Stimulated activated naive CD8-positive, alpha-beta T cell treated with anti-CD3 and anti-CD28 coated beads, Interleukin-15, Interleukin-2, amounts not matched to agents 100 ng/mL and 50 ng/mL, for 24 hours (primary cell): ENCODE data around the gene DPYD.

ENCODE experiments used
- H3K27ac Mint-ChIP-seq: one replicate; pipeline ENCODE4 v1.8.0; 2021; ENCODE audit warnings: mild to moderate bottlenecking, mixed read lengths
- H3K27me3 Mint-ChIP-seq: one replicate; pipeline ENCODE4 v1.8.0; 2021; ENCODE audit warnings: mixed read lengths
- H3K36me3 Mint-ChIP-seq: one replicate; pipeline ENCODE4 v1.8.0; 2021; ENCODE audit warnings: low read depth, mixed read lengths
- H3K4me1 Mint-ChIP-seq: one replicate; pipeline ENCODE4 v1.8.0; 2021; ENCODE audit warnings: low read depth, mixed read lengths
- H3K4me3 Mint-ChIP-seq: one replicate; pipeline ENCODE4 v1.8.0; 2021; ENCODE audit warnings: mild to moderate bottlenecking, mixed read lengths
- H3K9me3 Mint-ChIP-seq: one replicate; pipeline ENCODE4 v1.8.0; 2021; ENCODE audit warnings: mixed read lengths

The DPYD gene

GRCh38 chr1:97145321-97145956 lies 775.4 kb downstream of the DPYD start:
- no peaks in the 10 kb centered on the region for H3K27me3 Mint-ChIP-seq
- no peaks in the 10 kb centered on the region for H3K36me3 Mint-ChIP-seq
- H3K4me1 Mint-ChIP-seq = no peaks in the 10 kb centered on the region
- H3K9me3 Mint-ChIP-seq = no peaks in the 10 kb centered on the region
- H3K4me3 Mint-ChIP-seq = no peak overlapping the region
- peak overlapping the region; percentile 21 for H3K27ac Mint-ChIP-seq

DNA sequence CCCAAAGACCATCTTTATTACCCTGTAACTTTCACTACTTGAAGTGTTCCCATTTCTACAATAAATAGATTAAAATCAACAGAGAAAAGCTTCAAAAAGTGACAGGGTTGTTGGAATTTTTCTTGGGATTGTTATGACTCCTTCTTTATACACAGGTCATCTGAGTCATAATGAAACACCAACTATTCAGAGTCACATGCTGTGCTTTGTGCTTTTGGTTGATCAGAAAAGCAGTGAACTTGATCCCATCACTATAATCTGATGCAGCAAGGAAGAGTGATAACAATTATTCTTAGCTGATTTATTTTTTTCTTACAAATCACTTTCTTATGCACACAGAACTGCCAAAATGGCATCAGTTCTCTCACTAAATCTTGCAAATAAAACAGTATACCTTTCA lies 776.3 kb downstream of the DPYD start:
- no peaks in the 10 kb centered on the region for H3K4me1 Mint-ChIP-seq

DNA sequence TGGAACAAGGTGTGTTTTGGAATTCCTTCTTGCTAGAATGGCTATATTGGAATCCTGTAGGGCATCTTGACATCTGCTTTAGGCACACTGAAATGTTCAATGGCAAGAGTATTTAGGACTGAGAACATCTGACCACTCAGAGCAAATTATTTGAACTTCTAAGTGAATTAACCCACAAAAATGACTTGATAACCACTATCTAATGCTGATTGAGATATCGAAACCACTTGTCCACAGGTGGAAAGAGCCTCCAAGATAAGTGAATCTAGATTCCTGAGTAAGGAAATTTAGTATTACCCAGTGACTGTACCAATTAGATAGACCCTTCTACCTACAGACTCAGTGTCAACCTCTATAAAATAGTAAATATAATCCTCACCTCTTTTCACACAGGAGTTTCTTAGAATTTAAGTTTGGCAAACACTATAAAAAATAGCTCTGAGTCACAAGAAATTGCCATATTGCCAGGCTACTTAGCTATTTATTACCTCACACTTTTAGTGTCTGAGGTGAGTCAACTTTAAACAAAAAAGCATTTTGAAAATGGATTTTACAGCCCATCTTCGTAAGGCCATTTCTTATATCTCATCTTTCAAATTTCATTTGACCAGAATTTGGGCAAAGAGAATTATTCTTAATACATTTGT lies 777.5 kb downstream of the DPYD start:
- Mint-ChIP-seq H3K9me3 (no peaks in the 10 kb centered on the region), H3K4me3 (no peak overlapping the region), H3K27ac (no peak overlapping the region), H3K36me3 (no peaks in the 10 kb centered on the region), H3K4me1 (no peaks in the 10 kb centered on the region), H3K27me3 (no peaks in the 10 kb centered on the region)

More for the DNA sequence above, 776.3 kb downstream of the DPYD start:
- no peaks in the 10 kb centered on the region for H3K9me3 Mint-ChIP-seq
- no peak overlapping the region for H3K4me3 Mint-ChIP-seq
- H3K27me3 Mint-ChIP-seq = no peaks in the 10 kb centered on the region
- no peak overlapping the region for H3K27ac Mint-ChIP-seq
- no peaks in the 10 kb centered on the region for H3K36me3 Mint-ChIP-seq

DNA sequence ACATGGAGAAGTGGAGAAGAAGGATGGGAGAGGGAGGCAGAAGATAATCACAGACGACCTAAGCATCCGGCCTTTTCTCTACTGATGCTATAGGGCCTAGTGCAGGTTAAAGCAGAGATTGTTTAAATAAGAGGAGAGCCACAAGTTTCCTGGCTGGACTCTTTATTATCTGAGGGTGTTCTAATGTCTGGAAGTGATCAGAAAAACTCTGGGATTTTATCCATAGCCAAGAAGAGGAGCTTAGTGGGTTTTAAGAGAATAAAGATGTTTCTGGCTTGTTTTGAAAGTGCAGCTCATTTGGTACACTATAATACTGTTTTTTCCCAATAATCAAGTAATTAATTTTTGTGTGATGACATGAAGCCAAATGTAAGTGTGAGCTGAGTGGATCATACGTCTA lies 780.2 kb downstream of the DPYD start:
- Mint-ChIP-seq H3K36me3 (peaks cover 5% of the 10 kb centered on the region), H3K27ac (no peak overlapping the region), H3K9me3 (no peaks in the 10 kb centered on the region), H3K4me1 (no peaks in the 10 kb centered on the region), H3K4me3 (no peak overlapping the region), H3K27me3 (no peaks in the 10 kb centered on the region)

DNA sequence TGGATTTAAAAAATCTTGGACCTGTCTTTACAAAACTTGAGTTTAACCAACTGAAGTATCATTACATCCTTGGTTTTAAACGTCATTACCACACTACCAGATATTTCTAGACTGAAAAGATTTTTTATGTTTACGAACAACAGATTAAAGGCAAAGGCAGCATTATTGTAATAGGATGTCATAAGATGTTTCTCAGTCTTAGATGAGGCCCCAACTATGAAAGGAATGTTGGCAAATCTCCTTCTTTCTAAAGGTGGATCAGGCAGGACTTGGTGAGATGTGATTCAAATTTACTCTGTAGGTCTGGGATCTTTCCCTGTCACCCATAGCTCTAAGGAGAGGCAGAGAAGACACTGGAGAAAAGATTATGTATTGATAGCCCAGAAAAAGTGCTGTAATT lies 781.3 kb downstream of the DPYD start:
- Mint-ChIP-seq H3K4me3 (no peak overlapping the region), H3K27ac (no peak overlapping the region), H3K36me3 (peaks cover 5% of the 10 kb centered on the region), H3K9me3 (no peaks in the 10 kb centered on the region), H3K27me3 (no peaks in the 10 kb centered on the region), H3K4me1 (no peaks in the 10 kb centered on the region)

DNA sequence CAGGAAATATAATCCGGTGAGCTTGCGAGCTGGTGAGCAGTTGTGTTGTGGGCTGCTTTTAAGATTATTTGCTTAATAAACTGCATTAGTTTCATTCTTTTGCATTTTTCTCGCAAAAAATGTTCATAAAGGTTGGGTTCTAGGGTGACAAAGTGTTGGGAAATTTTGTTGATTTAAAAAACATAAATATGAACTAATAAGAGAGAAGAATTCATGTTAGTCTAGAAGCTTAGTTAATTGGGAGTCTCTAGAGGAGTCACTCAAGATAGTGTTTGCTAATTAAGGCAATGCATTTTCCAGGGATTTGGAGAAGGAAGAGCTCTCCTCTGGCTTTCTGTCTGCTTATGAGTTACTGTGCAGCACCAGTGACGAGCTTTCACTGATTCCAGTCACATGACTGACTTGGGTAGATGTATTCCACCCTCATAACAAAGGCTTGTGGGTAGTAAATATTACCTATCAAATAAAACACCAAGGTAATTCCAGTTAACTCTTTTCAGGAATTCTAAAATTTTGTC lies 782.3 kb downstream of the DPYD start:
- Mint-ChIP-seq H3K9me3 (no peaks in the 10 kb centered on the region), H3K27ac (no peak overlapping the region), H3K36me3 (peaks cover 5% of the 10 kb centered on the region), H3K27me3 (no peaks in the 10 kb centered on the region), H3K4me3 (no peak overlapping the region), H3K4me1 (no peaks in the 10 kb centered on the region)

- Mint-ChIP-seq H3K27me3 (no peaks in the 10 kb centered on the region), H3K4me1 (no peaks in the 10 kb centered on the region), H3K27ac (no peak overlapping the region), H3K4me3 (no peak overlapping the region), H3K36me3 (peaks cover 5% of the 10 kb centered on the region), H3K9me3 (no peaks in the 10 kb centered on the region)
Observed at GRCh38 chr1:97137862-97138514, 782.8 kb downstream of the DPYD start.

DNA sequence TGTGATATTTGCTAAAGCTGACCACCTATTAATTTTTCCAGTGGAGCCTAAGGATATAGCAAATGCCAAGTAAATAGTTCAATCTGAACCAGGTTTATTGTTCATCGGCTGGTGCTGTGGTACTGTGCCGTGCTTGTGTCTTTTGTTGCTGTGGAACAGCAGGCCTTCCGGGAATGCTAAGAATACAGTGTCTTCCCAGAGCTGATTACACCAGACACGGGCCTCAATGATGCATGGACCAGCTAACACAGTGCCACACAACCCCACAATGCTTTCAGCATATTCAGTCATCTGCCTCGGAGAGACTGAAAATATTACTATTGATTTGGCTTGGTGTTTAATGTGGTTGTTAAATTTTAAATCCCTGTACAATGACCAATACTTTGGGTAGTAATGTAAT lies 783.8 kb downstream of the DPYD start:
- Mint-ChIP-seq H3K27ac (no peak overlapping the region), H3K9me3 (no peaks in the 10 kb centered on the region), H3K4me1 (no peaks in the 10 kb centered on the region), H3K4me3 (no peak overlapping the region), H3K36me3 (peaks cover 5% of the 10 kb centered on the region), H3K27me3 (no peaks in the 10 kb centered on the region)

- H3K9me3 Mint-ChIP-seq = no peaks in the 10 kb centered on the region
- peaks cover 12% of the 10 kb centered on the region for H3K36me3 Mint-ChIP-seq
- no peak overlapping the region for H3K4me3 Mint-ChIP-seq
- no peaks in the 10 kb centered on the region for H3K27me3 Mint-ChIP-seq
- no peaks in the 10 kb centered on the region for H3K4me1 Mint-ChIP-seq
- H3K27ac Mint-ChIP-seq = no peak overlapping the region
Observed at GRCh38 chr1:97135972-97136371, 784.9 kb downstream of the DPYD start.

- peaks cover 6% of the 10 kb centered on the region for H3K36me3 Mint-ChIP-seq
- no peaks in the 10 kb centered on the region for H3K4me1 Mint-ChIP-seq
- no peaks in the 10 kb centered on the region for H3K27me3 Mint-ChIP-seq
- no peaks in the 10 kb centered on the region for H3K9me3 Mint-ChIP-seq
- H3K27ac Mint-ChIP-seq = no peak overlapping the region
- H3K4me3 Mint-ChIP-seq = no peak overlapping the region
Observed at GRCh38 chr1:97128426-97128825, 792.4 kb downstream of the DPYD start.

DNA sequence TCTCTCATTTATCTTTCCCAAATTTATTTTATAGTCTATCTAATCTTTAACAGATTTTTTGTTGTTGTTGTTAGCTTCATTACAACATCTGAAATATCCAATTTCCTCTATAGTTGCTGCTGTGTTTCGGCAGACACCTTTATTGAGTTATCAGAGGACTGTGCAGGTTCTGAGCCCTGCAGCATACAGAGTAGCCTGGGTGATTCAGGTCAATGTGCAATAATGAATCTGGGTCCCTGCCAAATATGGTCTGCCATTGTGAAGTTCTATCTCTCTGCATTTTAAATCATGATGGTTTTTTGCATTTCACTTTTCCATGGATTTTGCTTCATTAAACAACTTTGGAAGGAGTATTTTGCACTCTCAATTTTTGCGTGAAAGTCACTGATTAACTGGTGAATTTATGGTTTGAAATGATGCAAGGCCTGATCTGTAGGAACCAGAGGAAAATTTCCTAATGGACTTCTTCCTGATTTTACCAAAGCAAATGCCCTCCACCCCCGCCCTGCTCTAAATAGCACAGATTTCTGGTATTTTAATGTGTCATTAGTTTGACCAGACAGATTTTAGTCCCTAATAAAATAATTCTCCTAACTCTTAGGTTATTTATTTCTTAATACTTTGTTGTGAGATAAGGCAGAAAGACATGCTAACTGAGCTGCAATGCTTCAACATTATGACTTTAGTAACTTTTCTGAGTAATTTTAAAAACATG lies 797.0 kb downstream of the DPYD start:
- Mint-ChIP-seq H3K4me1 (no peaks in the 10 kb centered on the region), H3K27me3 (no peaks in the 10 kb centered on the region), H3K27ac (no peak overlapping the region), H3K4me3 (no peak overlapping the region), H3K36me3 (peaks cover 9% of the 10 kb centered on the region), H3K9me3 (no peaks in the 10 kb centered on the region)

- Mint-ChIP-seq H3K9me3 (no peaks in the 10 kb centered on the region), H3K4me1 (no peaks in the 10 kb centered on the region), H3K27me3 (no peaks in the 10 kb centered on the region), H3K4me3 (no peak overlapping the region), H3K36me3 (peaks cover 13% of the 10 kb centered on the region), H3K27ac (no peak overlapping the region)
Observed at GRCh38 chr1:97120806-97121205, 800.0 kb downstream of the DPYD start.

DNA sequence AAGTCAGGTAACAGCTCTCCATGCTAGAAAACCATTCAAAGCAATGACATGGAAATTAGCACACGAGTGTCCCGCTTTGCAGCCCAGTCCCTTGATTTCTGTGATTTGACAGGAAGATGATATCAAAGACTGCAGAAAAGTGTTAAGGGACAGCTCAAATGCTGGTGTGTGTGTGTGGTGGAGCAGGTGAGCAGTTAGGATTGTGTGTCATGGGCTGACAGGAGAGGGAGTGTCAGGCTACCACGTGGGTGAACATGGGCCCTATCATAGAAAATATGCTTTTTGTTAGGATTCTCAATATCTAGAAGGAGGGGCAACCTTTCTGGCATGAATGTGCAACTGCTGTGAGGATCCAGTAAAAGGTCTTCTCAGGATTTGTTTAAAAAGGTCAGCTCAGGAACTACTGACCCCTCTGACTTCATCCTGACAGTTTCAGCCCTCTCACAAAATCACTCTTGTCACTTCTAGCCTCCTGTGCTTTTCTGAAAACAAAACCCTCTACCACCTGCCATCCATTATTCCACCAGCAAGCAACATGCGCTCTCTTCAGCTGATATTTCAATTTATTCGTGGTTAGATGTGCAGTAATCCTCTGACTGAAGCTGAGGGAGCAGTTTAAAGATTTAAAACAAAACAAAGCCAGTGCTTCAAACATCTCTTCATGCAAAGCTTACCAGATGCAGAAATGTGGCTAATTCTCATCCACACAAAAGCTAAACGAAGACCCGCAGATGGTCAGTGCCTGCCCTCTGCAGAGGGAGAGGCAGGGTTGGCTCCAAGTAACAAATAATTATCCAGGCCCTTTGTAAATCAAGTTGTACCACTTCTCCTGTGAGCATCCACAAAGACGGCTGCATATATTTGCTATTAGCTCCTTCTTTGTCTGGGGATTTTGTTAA lies 801.3 kb downstream of the DPYD start:
- Mint-ChIP-seq H3K4me1 (no peaks in the 10 kb centered on the region), H3K9me3 (no peaks in the 10 kb centered on the region), H3K4me3 (no peak overlapping the region), H3K36me3 (peaks cover 13% of the 10 kb centered on the region), H3K27me3 (no peaks in the 10 kb centered on the region), H3K27ac (no peak overlapping the region)

- Mint-ChIP-seq H3K4me3 (no peak overlapping the region), H3K27ac (no peak overlapping the region), H3K27me3 (no peaks in the 10 kb centered on the region), H3K4me1 (no peaks in the 10 kb centered on the region), H3K36me3 (peaks cover 8% of the 10 kb centered on the region), H3K9me3 (no peaks in the 10 kb centered on the region)
Observed at GRCh38 chr1:97114842-97115241, 806.0 kb downstream of the DPYD start.
